ENCODE measurements around the gene EML5.

The EML5 gene

GRCh38 chr14:88834883-88835431, 42.2 kb upstream of the EML5 start:
- DNase-seq (ENCODE audit: insufficient read length, low spot score), result no peak
- FAIRE-seq, result peak; percentile 82

GRCh38 chr14:88831284-88831683, 38.5 kb upstream of the EML5 start:
- TF ChIP-seq, protein P1, sequence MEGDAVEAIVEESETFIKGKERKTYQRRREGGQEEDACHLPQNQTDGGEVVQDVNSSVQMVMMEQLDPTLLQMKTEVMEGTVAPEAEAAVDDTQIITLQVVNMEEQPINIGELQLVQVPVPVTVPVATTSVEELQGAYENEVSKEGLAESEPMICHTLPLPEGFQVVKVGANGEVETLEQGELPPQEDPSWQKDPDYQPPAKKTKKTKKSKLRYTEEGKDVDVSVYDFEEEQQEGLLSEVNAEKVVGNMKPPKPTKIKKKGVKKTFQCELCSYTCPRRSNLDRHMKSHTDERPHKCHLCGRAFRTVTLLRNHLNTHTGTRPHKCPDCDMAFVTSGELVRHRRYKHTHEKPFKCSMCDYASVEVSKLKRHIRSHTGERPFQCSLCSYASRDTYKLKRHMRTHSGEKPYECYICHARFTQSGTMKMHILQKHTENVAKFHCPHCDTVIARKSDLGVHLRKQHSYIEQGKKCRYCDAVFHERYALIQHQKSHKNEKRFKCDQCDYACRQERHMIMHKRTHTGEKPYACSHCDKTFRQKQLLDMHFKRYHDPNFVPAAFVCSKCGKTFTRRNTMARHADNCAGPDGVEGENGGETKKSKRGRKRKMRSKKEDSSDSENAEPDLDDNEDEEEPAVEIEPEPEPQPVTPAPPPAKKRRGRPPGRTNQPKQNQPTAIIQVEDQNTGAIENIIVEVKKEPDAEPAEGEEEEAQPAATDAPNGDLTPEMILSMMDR (IDR thresholded peaks at IDR 0.05; ENCODE audit: insufficient read depth, missing control alignments), result no peak
- FAIRE-seq (no peak), DNase-seq (ENCODE audit: insufficient read length, low spot score) (no peak)

More at GRCh38 chr14:88834883-88835431, 42.2 kb upstream of the EML5 start:
- TF ChIP-seq, protein P1 (IDR thresholded peaks at IDR 0.05; ENCODE audit: insufficient read depth, missing control alignments), result no peak

- DNase-seq (ENCODE audit: insufficient read length, low spot score) (no peak), FAIRE-seq (no peak)
- TF ChIP-seq, protein P1 (IDR thresholded peaks at IDR 0.05; ENCODE audit: insufficient read depth, missing control alignments), result no peak
These were observed 37.0 kb upstream of the EML5 start for GRCh38 chr14:88829685-88830302.

DNA sequence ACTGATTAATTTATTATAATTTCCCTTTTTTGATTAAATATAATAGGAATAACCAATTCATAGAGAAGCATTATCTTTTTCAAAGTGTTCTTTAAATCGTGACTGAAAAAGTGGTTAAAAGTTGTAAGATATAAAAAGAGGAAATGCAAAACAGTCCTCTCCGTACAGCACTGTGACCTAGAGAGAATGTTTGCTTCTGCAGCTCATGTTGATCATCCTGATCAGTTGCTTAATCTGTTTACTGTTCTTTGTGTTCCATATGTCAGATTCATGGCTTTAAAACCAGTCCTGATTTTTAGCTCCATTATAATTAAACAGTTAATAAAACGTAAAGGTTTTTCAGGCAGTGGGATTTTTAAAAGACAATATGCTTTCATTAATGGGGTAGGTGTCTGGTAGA, 36.4 kb upstream of the EML5 start:
- DNase-seq (ENCODE audit: insufficient read length, low spot score) (no peak), FAIRE-seq (peak; percentile 97)
- TF ChIP-seq, protein P1 (IDR thresholded peaks at IDR 0.05; ENCODE audit: insufficient read depth, missing control alignments), result no peak

DNA sequence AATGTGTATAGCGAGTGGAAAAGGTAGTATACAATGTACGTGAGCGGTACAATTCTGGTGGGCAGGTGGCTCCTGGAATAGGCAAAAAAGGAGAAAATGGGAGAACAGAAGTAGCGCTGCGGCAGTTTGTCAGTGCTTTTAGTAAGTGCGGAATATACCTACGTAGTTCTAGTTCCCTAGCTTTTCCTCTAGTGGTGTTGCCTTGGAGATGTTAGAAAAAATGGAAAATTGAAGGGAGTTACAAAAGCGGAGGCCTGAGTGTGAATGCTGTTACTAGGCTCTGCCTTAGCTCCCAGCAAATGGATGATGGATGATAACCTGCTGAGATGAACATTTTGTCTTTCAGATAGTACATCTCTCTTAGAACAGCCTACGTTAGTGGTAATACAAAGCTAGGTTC, 32.8 kb upstream of the EML5 start:
- DNase-seq (ENCODE audit: insufficient read length, low spot score), result no peak
- TF ChIP-seq, protein P1 (IDR thresholded peaks at IDR 0.05; ENCODE audit: insufficient read depth, missing control alignments), result no peak
- FAIRE-seq, result no peak

DNA sequence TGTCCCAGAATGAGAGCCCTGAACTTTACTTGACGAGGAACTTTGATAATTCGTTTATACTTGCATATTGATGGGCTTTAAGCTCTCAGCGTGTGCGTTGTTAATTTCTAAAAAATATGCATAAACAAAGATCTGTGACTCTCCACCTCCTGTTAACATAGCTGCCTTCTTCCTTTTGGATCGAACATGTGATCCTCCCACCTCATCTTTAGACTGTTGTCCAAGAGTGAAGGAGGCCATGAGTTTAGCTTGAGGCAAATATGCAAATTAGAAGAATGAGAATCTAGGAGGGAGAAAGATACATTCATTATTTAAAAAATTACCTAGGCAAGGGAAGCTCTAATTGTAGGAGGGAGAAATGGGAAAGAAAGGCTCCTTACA, 32.3 kb upstream of the EML5 start:
- no peak for FAIRE-seq
- no peak for DNase-seq (ENCODE audit: insufficient read length, low spot score)
- TF ChIP-seq, protein P1 (IDR thresholded peaks at IDR 0.05; ENCODE audit: insufficient read depth, missing control alignments), result no peak

GRCh38 chr14:88824314-88825077, 31.7 kb upstream of the EML5 start, which contains the start of gene TTC8:
Gene TTC8, plus strand, starts transcription at chr14:88824651. Its CDS starts 57 bp downstream, at chr14:88824708.
- no peak for FAIRE-seq
- TF ChIP-seq, protein P1 (IDR thresholded peaks at IDR 0.05; ENCODE audit: insufficient read depth, missing control alignments), result no peak

More at GRCh38 chr14:88824314-88825077, 31.7 kb upstream of the EML5 start, which contains the start of gene TTC8:
- peak; percentile 61 for DNase-seq (ENCODE audit: insufficient read length, low spot score)
